NCI-H2227 treated with DMSO at 0.1 percent for 48 hours (cell line): Measurements from ENCODE around the gene PYGB.

ENCODE experiments used
- DNase-seq: peaks from one replicate; lab custom pipeline; 2025; lab: John Stamatoyannopoulos, UW

PYGB gene

GRCh38 chr20:25338112-25339023 is 90.5 kb downstream of the PYGB start:
- no peak for DNase-seq

GRCh38 chr20:25339608-25340007 is 91.7 kb downstream of the PYGB start:
- DNase-seq = no peak

GRCh38 chr20:25340380-25340779 is 92.5 kb downstream of the PYGB start:
- DNase-seq = no peak

GRCh38 chr20:25341716-25342680 is 94.1 kb downstream of the PYGB start:
- DNase-seq = peak; percentile 19

GRCh38 chr20:25344634-25345033 is 96.7 kb downstream of the PYGB start:
- DNase-seq = no peak

GRCh38 chr20:25345721-25346120 is 97.8 kb downstream of the PYGB start:
- DNase-seq = no peak

- no peak for DNase-seq
These were observed 98.5 kb downstream of the PYGB start for GRCh38 chr20:25346349-25346748.
